ENCODE data around the gene GNB1L.
"Not testable (repeated sequence)": the region's sequence is repeated elsewhere in the genome, so short reads cannot be mapped to it uniquely, and the experiment has no call there.

Gene GNB1L

GRCh38 chr22:19792383-19792896 is 62.2 kb downstream of the GNB1L start:
- not testable (repeated sequence) for DNase-seq

GRCh38 chr22:19791894-19792293 is 62.8 kb downstream of the GNB1L start:
- no peak for DNase-seq

GRCh38 chr22:19791243-19791642 is 63.4 kb downstream of the GNB1L start:
- DNase-seq: no peak

DNA sequence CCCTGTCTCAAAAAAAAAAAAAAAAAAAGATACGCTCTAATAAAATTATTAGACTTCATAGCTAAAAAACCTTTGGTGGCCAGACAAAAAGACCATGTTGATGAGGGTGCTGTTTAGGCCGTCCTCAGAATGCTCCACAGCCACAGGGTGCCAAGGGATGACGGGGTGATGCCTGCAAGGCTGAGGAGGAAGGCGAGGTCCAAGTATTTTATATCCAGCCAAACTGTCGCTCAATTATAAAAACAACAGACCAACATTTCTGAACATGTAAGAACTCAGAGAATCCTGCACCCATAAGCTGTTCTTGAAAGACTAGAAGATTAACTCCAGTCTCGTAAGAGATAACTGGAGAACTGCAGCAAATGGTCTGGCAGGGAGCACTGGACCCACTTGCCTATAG is 64.8 kb downstream of the GNB1L start:
- DNase-seq: no peak

DNA sequence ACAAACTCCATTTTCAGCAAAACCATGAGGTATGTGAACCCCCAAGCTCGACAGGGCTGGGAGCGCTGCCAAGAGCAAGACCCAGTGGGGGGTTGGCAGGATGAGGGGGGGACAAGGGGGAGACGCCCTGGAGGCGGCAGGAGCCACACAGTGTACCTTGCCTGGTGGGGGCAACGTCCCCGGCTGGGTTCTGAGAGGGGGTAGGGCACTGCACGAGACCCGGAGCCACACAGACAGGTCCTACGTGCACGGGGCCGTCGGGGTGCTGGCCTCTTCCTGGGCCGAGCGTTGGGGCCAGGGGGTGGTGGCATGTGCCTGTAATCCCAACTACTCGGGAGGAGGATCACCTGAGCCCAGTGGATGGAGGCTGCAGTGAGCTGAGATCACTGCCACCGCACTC is 65.3 kb downstream of the GNB1L start:
- no peak for DNase-seq

GRCh38 chr22:19788661-19789225 is 65.9 kb downstream of the GNB1L start:
- DNase-seq: no peak

DNA sequence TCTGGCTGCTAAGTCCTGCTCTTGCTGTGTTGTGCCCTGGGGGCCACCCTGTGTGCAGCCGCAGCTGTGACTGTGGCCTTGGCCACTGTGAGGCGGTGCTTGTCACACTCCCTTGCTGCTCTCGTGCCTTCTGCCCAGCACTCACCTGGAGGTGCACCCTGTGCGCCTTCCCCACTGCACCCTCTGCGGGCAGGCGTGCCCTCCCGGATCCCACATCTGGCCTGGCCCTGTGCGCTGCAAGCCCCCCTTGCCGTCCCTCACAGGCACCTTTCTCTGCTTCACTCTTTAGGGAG is 66.9 kb downstream of the GNB1L start:
- no peak for DNase-seq

- no peak for DNase-seq
Observed at GRCh38 chr22:19786959-19787848, 67.5 kb downstream of the GNB1L start.

GRCh38 chr22:19786264-19786585 is 68.4 kb downstream of the GNB1L start:
- DNase-seq: no peak

- DNase-seq: no peak
Observed at GRCh38 chr22:19785461-19786263, 69.0 kb downstream of the GNB1L start.

DNA sequence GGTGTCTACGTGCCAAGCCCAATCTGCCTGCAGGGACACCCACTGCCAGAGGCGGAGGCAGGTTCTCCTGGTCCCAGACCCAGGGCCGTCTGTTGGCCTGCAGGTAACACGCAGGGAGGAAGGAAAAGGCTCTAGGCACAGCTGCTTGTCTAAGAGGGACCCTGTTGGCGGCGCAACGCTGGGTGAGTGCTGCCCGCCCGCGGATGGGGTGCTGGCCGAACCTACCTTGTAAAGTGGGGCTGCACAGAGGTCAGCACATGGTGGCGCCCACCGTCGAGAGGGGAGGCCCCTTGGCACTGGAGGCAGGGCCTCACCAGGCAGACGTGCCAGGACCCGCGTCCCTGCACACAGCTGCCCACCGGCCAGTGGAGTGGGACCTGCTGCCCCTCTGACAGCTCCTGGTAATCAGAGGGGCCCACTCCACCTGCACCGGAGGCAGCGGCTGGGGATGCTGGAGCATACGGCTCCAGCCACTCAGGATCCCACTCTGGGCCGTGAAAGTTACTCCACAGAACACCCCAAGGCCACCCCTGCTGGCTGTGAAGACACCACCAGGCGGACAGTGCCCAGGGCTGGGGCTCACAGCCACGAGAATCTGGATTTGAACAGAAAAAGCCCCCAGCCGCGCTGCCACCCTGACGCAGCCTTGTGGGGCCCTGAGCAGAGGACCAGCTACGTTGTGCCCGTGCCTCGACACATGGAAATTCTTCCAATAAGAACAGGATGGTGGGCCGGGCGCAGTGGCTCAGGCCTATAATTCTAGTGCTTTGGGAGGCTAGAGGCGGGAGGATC is 70.1 kb downstream of the GNB1L start:
- no peak for DNase-seq

DNA sequence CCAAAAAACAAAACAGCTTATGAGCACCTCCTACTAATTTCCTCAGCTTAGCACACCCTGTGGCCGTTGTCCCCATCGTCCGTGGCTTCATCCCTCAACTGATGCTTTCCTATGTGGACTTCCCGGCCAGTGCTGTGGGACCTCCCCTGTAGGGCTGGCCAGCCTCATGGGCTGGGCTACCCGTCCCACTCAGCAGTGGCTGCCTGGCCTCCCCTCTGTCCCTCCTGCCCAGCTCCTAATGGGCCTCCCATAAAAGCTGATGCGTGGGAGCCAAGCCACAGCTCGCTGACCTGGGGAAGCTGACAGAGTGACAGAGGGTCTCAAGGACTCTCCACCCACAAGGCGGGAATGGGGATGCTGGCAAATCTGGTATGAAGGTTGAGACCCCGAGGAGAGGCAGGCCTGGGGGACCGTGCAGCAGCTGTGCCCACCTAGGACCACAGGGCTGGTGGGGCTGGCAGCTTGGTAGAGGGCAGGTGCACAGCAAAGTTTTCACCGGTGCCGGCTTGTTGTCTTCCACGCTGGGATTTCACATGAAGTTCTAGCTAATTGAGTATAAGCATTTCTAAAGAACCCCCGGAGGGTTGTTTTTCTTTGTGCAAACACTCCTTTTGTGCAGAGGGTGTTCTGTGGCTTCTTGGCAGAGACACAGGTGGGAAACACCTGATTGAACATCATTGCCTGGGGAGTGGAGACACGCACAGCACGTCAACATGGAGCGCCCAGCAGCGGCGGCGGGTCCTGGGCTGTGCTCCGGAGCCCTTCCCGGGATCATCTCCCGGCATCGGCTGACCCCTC is 70.9 kb downstream of the GNB1L start:
- DNase-seq: no peak

- DNase-seq: no peak
Observed at GRCh38 chr22:19782533-19782932, 72.1 kb downstream of the GNB1L start.

DNA sequence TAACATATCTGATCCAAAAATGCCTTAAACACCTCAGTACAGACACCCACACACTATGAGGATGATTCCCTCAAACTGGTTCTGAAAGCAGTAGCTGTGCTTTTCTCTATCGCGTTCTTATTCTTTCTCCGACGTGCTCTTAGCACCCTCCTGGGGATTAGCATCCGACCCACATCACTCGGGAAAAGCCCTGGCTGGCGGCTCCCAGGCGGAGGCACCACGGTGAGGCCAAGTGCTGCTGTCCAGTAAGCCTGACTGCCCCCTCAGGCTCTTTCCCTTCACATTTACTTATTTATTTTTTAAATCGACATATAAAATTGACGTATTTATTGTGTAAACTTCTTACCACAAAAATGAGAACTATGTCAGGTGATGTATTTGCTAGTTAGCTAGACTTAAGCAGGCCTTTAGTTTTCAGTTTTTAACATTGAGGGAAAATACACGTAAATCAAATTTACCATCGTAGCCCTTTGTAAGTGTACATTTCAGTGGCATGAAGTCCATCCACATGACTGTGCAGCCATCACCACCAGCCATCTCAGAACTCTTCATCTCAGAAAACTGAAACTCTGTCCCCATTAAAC is 74.9 kb downstream of the GNB1L start:
- DNase-seq: no peak

DNA sequence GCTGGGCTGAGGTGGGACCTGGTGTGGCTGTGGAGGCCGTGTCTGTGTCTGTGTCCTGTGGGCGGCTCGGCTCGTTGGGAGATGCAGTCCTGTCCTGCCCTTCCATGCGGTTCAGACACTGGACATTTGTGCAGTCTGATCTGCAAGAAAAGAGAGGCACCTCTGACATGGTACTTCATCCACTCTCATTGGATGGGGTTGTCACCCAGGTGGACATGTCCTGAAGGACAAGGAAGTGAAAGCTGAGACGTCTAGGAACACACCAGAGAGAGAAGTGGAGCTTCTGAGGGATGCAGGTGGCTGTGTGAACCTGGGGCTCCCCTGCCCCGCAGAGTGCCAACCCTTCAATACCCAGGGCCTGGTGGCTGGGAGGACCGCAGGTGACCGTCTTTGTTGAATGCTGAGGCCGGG is 75.7 kb downstream of the GNB1L start:
- no peak for DNase-seq

DNA sequence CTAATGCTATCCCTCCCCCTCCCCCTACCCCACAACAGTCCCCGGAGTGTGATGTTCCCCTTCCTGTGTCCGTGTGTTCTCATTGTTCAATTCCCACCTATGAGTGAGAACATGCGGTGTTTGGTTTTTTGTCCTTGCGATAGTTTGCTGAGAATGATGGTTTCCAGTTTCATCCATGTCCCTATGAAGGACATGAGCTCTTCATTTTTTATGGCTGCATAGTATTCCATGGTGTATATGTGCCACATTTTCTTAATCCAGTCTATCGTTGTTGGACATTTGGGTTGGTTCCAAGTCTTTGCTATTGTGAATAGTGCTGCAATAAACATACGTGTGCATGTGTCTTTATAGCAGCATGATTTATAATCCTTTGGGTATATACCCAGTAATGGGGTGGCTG is 77.5 kb downstream of the GNB1L start:
- DNase-seq: not testable (repeated sequence)

GRCh38 chr22:19776433-19777031 is 78.1 kb downstream of the GNB1L start:
- DNase-seq: no peak

- no peak for DNase-seq
Observed at GRCh38 chr22:19775496-19776325, 79.0 kb downstream of the GNB1L start.

DNA sequence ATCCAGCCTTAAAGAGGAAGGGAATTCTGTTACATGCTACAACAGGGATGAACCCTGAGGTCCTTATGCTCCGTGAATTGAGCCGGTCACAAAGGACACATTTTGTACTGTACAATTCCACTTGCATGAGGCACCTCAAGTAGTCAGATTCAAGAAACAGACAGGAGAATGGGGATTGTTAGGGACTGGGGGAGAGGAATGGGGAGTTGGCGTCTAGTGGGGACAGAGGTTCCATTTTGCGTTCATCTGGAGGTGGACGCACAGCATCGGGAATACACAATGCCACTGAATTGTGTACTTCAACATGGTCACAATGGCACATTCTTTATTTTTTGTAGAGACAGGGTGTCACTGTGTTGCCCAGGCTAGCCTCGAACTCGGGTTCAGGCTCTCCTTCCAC is 80.0 kb downstream of the GNB1L start:
- DNase-seq: no peak

DNA sequence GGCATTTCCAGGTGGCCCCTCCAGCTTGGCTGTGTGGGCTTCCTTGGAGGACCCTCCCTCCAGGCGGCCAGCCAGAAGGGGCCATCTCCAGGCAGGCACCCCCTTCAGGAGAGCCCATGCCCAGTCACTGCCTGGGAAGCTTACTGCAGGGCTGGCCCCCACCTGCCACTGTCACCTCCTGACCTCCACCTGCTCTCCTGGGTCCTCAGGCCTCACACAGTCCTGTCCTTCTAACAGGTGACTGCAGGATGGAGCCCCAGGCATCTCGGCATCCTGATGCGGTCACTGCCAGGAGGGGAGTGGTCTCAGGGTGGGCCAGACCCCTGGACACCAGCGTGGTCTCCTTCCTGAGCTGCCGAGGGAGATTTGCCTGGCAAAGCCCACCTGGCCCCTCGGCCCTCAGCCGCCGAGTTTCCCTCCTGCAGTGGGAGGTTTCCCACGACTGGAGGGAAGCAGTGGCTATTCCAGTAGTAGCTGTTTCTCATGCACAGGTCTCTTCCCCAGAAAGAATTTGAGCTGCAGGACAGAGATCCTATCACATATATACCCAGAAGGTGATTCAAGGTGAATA is 81.1 kb downstream of the GNB1L start:
- DNase-seq: no peak
